Measurements from ENCODE around the gene UBXN10. TPM values are rescaled to one million over a fixed set of nuclear protein-coding genes. Genes with fewer than 3 reads are reported as not detected.

UBXN10 gene
- polyA plus RNA-seq, 1 donor (not counting 4 experiments of a cell fraction or from before 2014, with no cell fraction given), result 0.05 TPM

- H3K4me2 ChIP-seq (ENCODE audit: control insufficient read depth, extremely low read depth, insufficient read depth, low read depth, low read length), result peak overlapping the region; percentile 63
- H3K9ac ChIP-seq (ENCODE audit: control insufficient read depth, extremely low read depth, insufficient read depth, low read length), result peak overlapping the region; percentile 13
- no peak for FAIRE-seq
- no peak for DNase-seq (ENCODE audit: low read depth, low spot score)
- H2AFZ ChIP-seq (ENCODE audit: control insufficient read depth, low read length), result peak overlapping the region; percentile 25
- H3K9me1 ChIP-seq (ENCODE audit: control insufficient read depth, extremely low read depth, insufficient read depth, low read length), result no peaks in the 10 kb centered on the region
- H3K36me3 ChIP-seq (ENCODE audit: control insufficient read depth in 2 of 2, extremely low read depth in 1 of 2, insufficient read depth in 2 of 2, low read length in 2 of 2), result no peaks in the 10 kb centered on the region
- dilution Hi-C loops (cut with MboI; ENCODE audit: extremely low pct_ligation_motif_present, low sequenced_read_pairs), result no loop called here
- no peaks in the 10 kb centered on the region for H4K20me1 ChIP-seq (ENCODE audit: control insufficient read depth, extremely low read depth, insufficient read depth, low read length)
- H3K27ac ChIP-seq (ENCODE audit: control insufficient read depth, insufficient read depth, low read length), result peak overlapping the region; percentile 23
- H3K27me3 ChIP-seq (ENCODE audit: control insufficient read depth, extremely low read depth, insufficient read depth, low read length), result no peaks in the 10 kb centered on the region
- H3K4me3 ChIP-seq (ENCODE audit: control insufficient read depth in 2 of 3, extremely low read depth in 1 of 3, insufficient read depth in 2 of 3, low read depth in 1 of 3, low read length in 3 of 3), result no peak overlapping the region
- no peaks in the 10 kb centered on the region for H3K79me2 ChIP-seq (ENCODE audit: control insufficient read depth, insufficient read depth, low read length)
- peaks cover 26% of the 10 kb centered on the region for H3K4me1 ChIP-seq (ENCODE audit: control insufficient read depth, extremely low read depth, insufficient read depth, low read length)
- no peak for TF ChIP-seq CTCF (optimal IDR thresholded peaks at IDR 0.05 in 1 of 3, IDR thresholded peaks at IDR 0.05 in 1 of 3, conservative IDR thresholded peaks at IDR 0.05 in 1 of 3; ENCODE audit: extremely low read depth in 1 of 3, insufficient read depth in 2 of 3, low read length in 3 of 3)
- TF ChIP-seq EZH2 (IDR thresholded peaks at IDR 0.05; ENCODE audit: low read length), result no peak
- no peaks in the 10 kb centered on the region for H3K9me3 ChIP-seq (ENCODE audit: control insufficient read depth, low read depth, low read length)
These were observed 26.3 kb downstream of the UBXN10 start for GRCh38 chr1:20212085-20212684.

GRCh38 chr1:20212685-20213331 lies 26.9 kb downstream of the UBXN10 start:
- H3K4me2 ChIP-seq (ENCODE audit: control insufficient read depth, extremely low read depth, insufficient read depth, low read depth, low read length), result peak overlapping the region; percentile 63
- no peaks in the 10 kb centered on the region for H3K27me3 ChIP-seq (ENCODE audit: control insufficient read depth, extremely low read depth, insufficient read depth, low read length)
- dilution Hi-C loops (cut with MboI; ENCODE audit: extremely low pct_ligation_motif_present, low sequenced_read_pairs), result no loop called here
- no peaks in the 10 kb centered on the region for H3K9me1 ChIP-seq (ENCODE audit: control insufficient read depth, extremely low read depth, insufficient read depth, low read length)
- FAIRE-seq (peak; percentile 59), DNase-seq (ENCODE audit: low read depth, low spot score) (no peak)
- H3K79me2 ChIP-seq (ENCODE audit: control insufficient read depth, insufficient read depth, low read length), result no peaks in the 10 kb centered on the region
- no peaks in the 10 kb centered on the region for H3K9me3 ChIP-seq (ENCODE audit: control insufficient read depth, low read depth, low read length)
- H2AFZ ChIP-seq (ENCODE audit: control insufficient read depth, low read length), result no peak overlapping the region
- no peak overlapping the region for H3K4me3 ChIP-seq (ENCODE audit: control insufficient read depth in 2 of 3, extremely low read depth in 1 of 3, insufficient read depth in 2 of 3, low read depth in 1 of 3, low read length in 3 of 3)
- peak overlapping the region; percentile 13 for H3K9ac ChIP-seq (ENCODE audit: control insufficient read depth, extremely low read depth, insufficient read depth, low read length)
- H3K27ac ChIP-seq (ENCODE audit: control insufficient read depth, insufficient read depth, low read length), result no peak overlapping the region
- no peaks in the 10 kb centered on the region for H4K20me1 ChIP-seq (ENCODE audit: control insufficient read depth, extremely low read depth, insufficient read depth, low read length)
- TF ChIP-seq CTCF (optimal IDR thresholded peaks at IDR 0.05 in 1 of 3, IDR thresholded peaks at IDR 0.05 in 1 of 3, conservative IDR thresholded peaks at IDR 0.05 in 1 of 3; ENCODE audit: extremely low read depth in 1 of 3, insufficient read depth in 2 of 3, low read length in 3 of 3), result peak; percentile 43 to 85 (median 69)
- no peak for TF ChIP-seq EZH2 (IDR thresholded peaks at IDR 0.05; ENCODE audit: low read length)
- H3K36me3 ChIP-seq (ENCODE audit: control insufficient read depth in 2 of 2, extremely low read depth in 1 of 2, insufficient read depth in 2 of 2, low read length in 2 of 2), result no peaks in the 10 kb centered on the region
- peaks cover 26% of the 10 kb centered on the region for H3K4me1 ChIP-seq (ENCODE audit: control insufficient read depth, extremely low read depth, insufficient read depth, low read length)
